H9 (cell line): ENCODE results near the gene CAND2. TPM values are rescaled to one million over a fixed set of nuclear protein-coding genes. Genes with fewer than 3 reads are reported as not detected.

ENCODE experiments used
- DNase-seq: peaks from one replicate; pipeline ENCODE4 v3.0.0-alpha.2; 2017
- H2AFZ ChIP-seq: one replicate; pipeline ENCODE4 v1.6.1; 2013; ENCODE audit warnings: mild to moderate bottlenecking, low read length, control low read depth, moderate library complexity
- H2AK5ac ChIP-seq: 2 replicates; pipeline ENCODE4 v1.6.1; 2013; ENCODE audit warnings: low read length, control low read depth, mixed read lengths; ENCODE audit not compliant: insufficient read length
- H2BK120ac ChIP-seq: one replicate; pipeline ENCODE4 v1.6.1; 2013; ENCODE audit warnings: low read depth, mild to moderate bottlenecking, low read length, control low read depth, inconsistent platforms; ENCODE audit not compliant: poor library complexity, severe bottlenecking
- H2BK12ac ChIP-seq: 2 replicates; pipeline ENCODE4 v1.6.1; 2013; ENCODE audit warnings: low read length, control low read depth, mixed read lengths, low read depth; ENCODE audit not compliant: insufficient read length
- H2BK15ac ChIP-seq: 2 replicates; pipeline ENCODE4 v1.6.1; 2013; ENCODE audit warnings: low read depth, low read length, control low read depth
- H2BK20ac ChIP-seq: one replicate; pipeline ENCODE4 v1.6.1; 2013; ENCODE audit warnings: low read depth, mild to moderate bottlenecking, low read length, control low read depth, inconsistent platforms; ENCODE audit not compliant: poor library complexity, severe bottlenecking
- H2BK5ac ChIP-seq: 2 replicates; pipeline ENCODE4 v1.6.1; 2013; ENCODE audit warnings: low read length, control low read depth, mixed read lengths; ENCODE audit not compliant: insufficient read length
- H3K14ac ChIP-seq: 2 replicates; pipeline ENCODE4 v1.6.1; 2013; ENCODE audit warnings: low read length, control low read depth; ENCODE audit not compliant: insufficient read depth
- H3K18ac ChIP-seq: 2 replicates; pipeline ENCODE4 v1.6.1; 2013; ENCODE audit warnings: low read depth, mild to moderate bottlenecking, mixed read lengths, low read length, control low read depth; ENCODE audit not compliant: insufficient read length
- H3K23ac ChIP-seq: 2 replicates; pipeline ENCODE4 v1.6.1; 2013; ENCODE audit warnings: low read length, control low read depth, mixed read lengths, low read depth; ENCODE audit not compliant: insufficient read length
- H3K23me2 ChIP-seq: 2 replicates; pipeline ENCODE4 v1.6.1; 2013; ENCODE audit warnings: low read depth, mild to moderate bottlenecking, mixed read lengths, low read length, control low read depth; ENCODE audit not compliant: insufficient read length, poor library complexity, severe bottlenecking
- H3K27ac ChIP-seq: 2 replicates; pipeline ENCODE4 v1.5.1; 2013; ENCODE audit warnings: low read length, control low read depth, mixed read lengths, low read depth; ENCODE audit not compliant: insufficient read length
- H3K27me3 ChIP-seq: 2 replicates; pipeline ENCODE4 v1.6.1; 2013; ENCODE audit warnings: low read length, control low read depth, inconsistent platforms; ENCODE audit not compliant: insufficient read depth
- H3K4ac ChIP-seq: 2 replicates; pipeline ENCODE4 v1.6.1; 2013; ENCODE audit warnings: low read depth, mild to moderate bottlenecking, control low read depth, inconsistent platforms, low read length, moderate library complexity
- H3K4me1 ChIP-seq: 2 replicates; pipeline ENCODE4 v1.6.1; 2013; ENCODE audit warnings: low read length, control low read depth, inconsistent platforms; ENCODE audit not compliant: insufficient read depth
- H3K4me2 ChIP-seq: 2 replicates; pipeline ENCODE4 v1.6.1; 2013; ENCODE audit warnings: low read length, control low read depth, mixed read lengths; ENCODE audit not compliant: insufficient read length, insufficient read depth
- H3K56ac ChIP-seq: 2 replicates; pipeline ENCODE4 v1.6.1; 2013; ENCODE audit warnings: low read depth, mild to moderate bottlenecking, mixed read lengths, low read length, control low read depth; ENCODE audit not compliant: insufficient read length
- H3K79me1 ChIP-seq: 2 replicates; pipeline ENCODE4 v1.6.1; 2013; ENCODE audit warnings: low read depth, mild to moderate bottlenecking, moderate library complexity, low read length, control low read depth, inconsistent platforms; ENCODE audit not compliant: insufficient read depth, poor library complexity, severe bottlenecking
- H3K79me2 ChIP-seq: 2 replicates; pipeline ENCODE4 v1.6.1; 2013; ENCODE audit warnings: low read length, control low read depth, inconsistent platforms; ENCODE audit not compliant: insufficient read depth
- H3K9ac ChIP-seq: 2 replicates; pipeline ENCODE4 v1.6.1; 2013; ENCODE audit warnings: low read length, control low read depth, mixed read lengths; ENCODE audit not compliant: insufficient read length; ENCODE audit errors: extremely low read depth
- H3K9me3 ChIP-seq: one replicate; pipeline ENCODE4 v1.6.1; 2013; ENCODE audit warnings: low read depth, low read length, inconsistent platforms; ENCODE audit not compliant: control insufficient read depth
- H3T11ph ChIP-seq: one replicate; pipeline ENCODE4 v1.6.1; 2013; ENCODE audit warnings: mild to moderate bottlenecking, low read length, control low read depth, inconsistent platforms
- H4K20me1 ChIP-seq: one replicate; pipeline ENCODE4 v1.6.1; 2013; ENCODE audit not compliant: control insufficient read depth, insufficient read length, insufficient read depth
- H4K5ac ChIP-seq: 2 replicates; pipeline ENCODE4 v1.6.1; 2013; ENCODE audit warnings: low read depth, mild to moderate bottlenecking, mixed read lengths, low read length, control low read depth; ENCODE audit not compliant: insufficient read length
- H4K8ac ChIP-seq: replicated peaks from 2 replicates; pipeline ENCODE4 v1.6.1; 2013; ENCODE audit warnings: low read length, control low read depth, mixed read lengths, low read depth; ENCODE audit not compliant: insufficient read length
- H4K91ac ChIP-seq: 2 replicates; pipeline ENCODE4 v1.6.1; 2013; ENCODE audit warnings: low read depth, mild to moderate bottlenecking, moderate library complexity, mixed read lengths, low read length, control low read depth; ENCODE audit not compliant: insufficient read length
- H3K27ac Mint-ChIP-seq, 3 experiments: 2 replicates in 2 of 3; 3 replicates in 1 of 3; pipeline ENCODE4 v1.8.0; 2020 to 2021; ENCODE audit warnings: mixed read lengths in 3 of 3, mild to moderate bottlenecking in 1 of 3, moderate library complexity in 1 of 3
- H3K27me3 Mint-ChIP-seq: 2 replicates; pipeline ENCODE4 v1.8.0; 2021; ENCODE audit warnings: low read depth, mild to moderate bottlenecking, moderate library complexity, mixed read lengths
- H3K36me3 Mint-ChIP-seq, 3 experiments: 2 replicates in 2 of 3; 3 replicates in 1 of 3; pipeline ENCODE4 v1.8.0; 2020 to 2021; ENCODE audit warnings: low read depth in 3 of 3, mixed read lengths in 3 of 3; ENCODE audit not compliant: insufficient read depth in 1 of 3
- H3K4me1 Mint-ChIP-seq, 2 experiments: 2 replicates each; pipeline ENCODE4 v1.8.0; 2020; ENCODE audit warnings: mixed read lengths in 2 of 2
- H3K4me3 Mint-ChIP-seq, 2 experiments: 2 replicates in 1 of 2; 3 replicates in 1 of 2; pipeline ENCODE4 v1.8.0; 2020 to 2021; ENCODE audit warnings: mild to moderate bottlenecking in 2 of 2, mixed read lengths in 2 of 2, moderate library complexity in 1 of 2
- H3K9me3 Mint-ChIP-seq, 2 experiments: 2 replicates in 1 of 2; 3 replicates in 1 of 2; pipeline ENCODE4 v1.8.0; 2020; ENCODE audit warnings: mild to moderate bottlenecking in 2 of 2, mixed read lengths in 2 of 2, moderate library complexity in 1 of 2
- CTCF ChIP-seq: fragments of 200-600 bp; sonication (generic); conservative IDR thresholded peaks from 3 replicates; pipeline ENCODE4 v1.8.0; 2021; ENCODE audit warnings: antibody characterized with exemption, mild to moderate bottlenecking
- WGBS: extraction: QIAGEN DNeasy Blood & Tissue Kit; methylation state at CpG from one replicate; pipeline ENCODE4 v1.1.7; 2013; ENCODE audit warnings: missing lambda C conversion rate, low lambda C conversion rate, mixed read lengths; ENCODE audit not compliant: insufficient read length; ENCODE audit errors: extremely low coverage; 5-methylcytosine and 5-hydroxymethylcytosine counted together
- total RNA-seq: library from RNA; stranded (reverse); gene quantifications from 2 replicates; pipeline ENCODE4 v1.2.1, GENCODE V29; 2021

The CAND2 gene
- total RNA-seq, 1 experiment from 2014 or later, result 10.7 TPM

- Histone ChIP-seq H3K14ac (no peak overlapping the region), H4K20me1 (no peaks in the 10 kb centered on the region), H2BK20ac (no peak overlapping the region), H3K4me1 (no peaks in the 10 kb centered on the region), H3K56ac (no peak overlapping the region), H3K27ac (no peak overlapping the region), H3K4me2 (no peak overlapping the region), H2BK12ac (no peak overlapping the region), H3K79me2 (no peaks in the 10 kb centered on the region), H3K27me3 (no peaks in the 10 kb centered on the region), H2BK15ac (no peak overlapping the region), H3T11ph (no peak overlapping the region), H4K8ac (no peak overlapping the region), H2BK120ac (no peak overlapping the region), H3K79me1 (no peaks in the 10 kb centered on the region), H3K9me3 (no peaks in the 10 kb centered on the region), H2AFZ (no peak overlapping the region), H4K5ac (no peak overlapping the region), H2BK5ac (no peak overlapping the region), H3K9ac (no peak overlapping the region), H2AK5ac (no peak overlapping the region), H4K91ac (no peak overlapping the region), H3K23me2 (no peaks in the 10 kb centered on the region), H3K23ac (no peak overlapping the region), H3K4ac (no peak overlapping the region), H3K18ac (no peak overlapping the region)
- peaks cover 2 to 7% (median 4%) of the 10 kb centered on the region in 3 experiments; a peak in 4 of 7 replicates for H3K36me3 Mint-ChIP-seq
- peak overlapping the region in 1 of 3 experiments; percentile 36; a peak in 1 of 7 replicates for H3K27ac Mint-ChIP-seq
- no peak for DNase-seq
- H3K27me3 Mint-ChIP-seq, result no peaks in the 10 kb centered on the region
- no peaks in the 10 kb centered on the region for H3K9me3 Mint-ChIP-seq
- no CpG with 5 or more reads among the region's 9 CpGs for WGBS
- H3K4me3 Mint-ChIP-seq, result no peak overlapping the region
- peaks cover 6 to 11% of the 10 kb centered on the region in 2 experiments for H3K4me1 Mint-ChIP-seq
- TF ChIP-seq CTCF, result peak; percentile 53
Observed at GRCh38 chr3:12815719-12816118, 19.2 kb downstream of the CAND2 start.
